T-helper 9 cell (primary cell): ENCODE measurements around the gene STK40.

ENCODE experiments used
- DNase-seq: peaks from one replicate; pipeline ENCODE4 v3.0.0-alpha.2; 2020
- total RNA-seq, 2 donors: gene quantifications; one replicate each; lab custom pipeline; 2026; lab: John Stamatoyannopoulos, UW

STK40 gene
- 45.6 to 90.7 reads per million in 2 donors for total RNA-seq

GRCh38 chr1:36385410-36386264, at the start of gene STK40:
Gene STK40, minus strand, starts transcription at chr1:36385924. Its CDS starts 24,592 bp downstream, at chr1:36361332.
- peak; percentile 99 for DNase-seq

GRCh38 chr1:36433102-36433501, 47.4 kb upstream of the STK40 start:
- no peak for DNase-seq

GRCh38 chr1:36432616-36433015, 46.9 kb upstream of the STK40 start:
- no peak for DNase-seq

GRCh38 chr1:36425791-36426190, 40.1 kb upstream of the STK40 start:
- no peak for DNase-seq

GRCh38 chr1:36421649-36422048, 35.9 kb upstream of the STK40 start:
- DNase-seq, result no peak

GRCh38 chr1:36420836-36421317, 35.2 kb upstream of the STK40 start:
- DNase-seq, result peak; percentile 91

GRCh38 chr1:36420409-36420808, 34.7 kb upstream of the STK40 start:
- DNase-seq, result no peak

GRCh38 chr1:36419569-36419968, 33.8 kb upstream of the STK40 start:
- DNase-seq, result no peak

- no peak for DNase-seq
Observed at GRCh38 chr1:36419140-36419539, 33.4 kb upstream of the STK40 start.

- DNase-seq, result no peak
Observed at GRCh38 chr1:36417931-36418330, 32.2 kb upstream of the STK40 start.

GRCh38 chr1:36415661-36416326, 30.1 kb upstream of the STK40 start:
- no peak for DNase-seq

GRCh38 chr1:36414384-36414783, 28.7 kb upstream of the STK40 start:
- DNase-seq, result no peak

- no peak for DNase-seq
Observed at GRCh38 chr1:36411674-36412648, 26.2 kb upstream of the STK40 start.

- DNase-seq, result no peak
Observed at GRCh38 chr1:36408479-36408878, 22.8 kb upstream of the STK40 start.

GRCh38 chr1:36406440-36406839, 20.7 kb upstream of the STK40 start:
- no peak for DNase-seq

GRCh38 chr1:36402504-36402890, 16.8 kb upstream of the STK40 start:
- DNase-seq, result no peak

- no peak for DNase-seq
Observed at GRCh38 chr1:36401602-36402503, 16.1 kb upstream of the STK40 start.

- DNase-seq, result no peak
Observed at GRCh38 chr1:36400825-36401601, 15.3 kb upstream of the STK40 start.

- no peak for DNase-seq
Observed at GRCh38 chr1:36400514-36400824, 14.7 kb upstream of the STK40 start.

- DNase-seq, result no peak
Observed at GRCh38 chr1:36398370-36398977, 12.8 kb upstream of the STK40 start.
